Lower leg skin (tissue), 4 donors: ENCODE measurements around the gene ARF6. TPM values are rescaled to one million over a fixed set of nuclear protein-coding genes. Genes with fewer than 3 reads are reported as not detected.
"Not testable (repeated sequence)": the region's sequence is repeated elsewhere in the genome, so short reads cannot be mapped to it uniquely, and the experiment has no call there.

Experiments
- DNase-seq, 2 donors: peaks; one replicate each; pipeline ENCODE4 v3.0.0-alpha.2; 2019; ENCODE audit warnings: low spot score in 2 of 2
- H3K4me3 ChIP-seq: fragments of 200-600 bp; sonication (generic); 2 replicates; pipeline ENCODE4 v1.5.1; 2017; ENCODE audit warnings: mild to moderate bottlenecking, low read depth; ENCODE audit not compliant: poor library complexity, severe bottlenecking
- CTCF ChIP-seq, 3 donors: fragments of 450-650 bp; IDR thresholded peaks; one replicate each; pipeline ENCODE4 v1.5.1; 2016; ENCODE audit warnings: antibody characterized with exemption in 3 of 3, mild to moderate bottlenecking in 3 of 3, moderate library complexity in 2 of 3
- POLR2A ChIP-seq, 2 donors: fragments of 450-650 bp; IDR thresholded peaks; one replicate each; pipeline ENCODE4 v1.6.1; 2016 to 2017; ENCODE audit warnings: antibody characterized with exemption in 2 of 2, mild to moderate bottlenecking in 1 of 2, moderate library complexity in 1 of 2
- WGBS, 2 donors: methylation state at CpG; one replicate each; pipeline ENCODE4 v1.1.5; 2018; 5-methylcytosine and 5-hydroxymethylcytosine counted together
- intact Hi-C: fragments of 100-400 bp; cut with DNase I; formaldehyde crosslinking; loops from one replicate; pipeline ENCODE4 v1.15.0; 2023; ENCODE audit warnings: low total_unique reads
- total RNA-seq, 4 donors: library from RNA; depleted of rRNA; stranded (reverse); fragments of >200 nt; gene quantifications; one replicate each; pipeline ENCODE4 v1.1.0, GENCODE V29; 2016

Gene ARF6
- total RNA-seq, 4 donors from 2014 or later: 102 to 128 (median 121) TPM

GRCh38 chr14:49870908-49871307 is 22.0 kb upstream of the ARF6 start:
- WGBS, 2 donors: 88 to 97% methylated on average over 6 of the region's 6 CpGs
- DNase-seq: no peak
- H3K4me3 ChIP-seq: no peak overlapping the region
- intact Hi-C loops: no loop called here
- TF ChIP-seq CTCF (IDR thresholded peaks at IDR 0.05) (no peak), POLR2A (IDR thresholded peaks at IDR 0.05) (no peak)

DNA sequence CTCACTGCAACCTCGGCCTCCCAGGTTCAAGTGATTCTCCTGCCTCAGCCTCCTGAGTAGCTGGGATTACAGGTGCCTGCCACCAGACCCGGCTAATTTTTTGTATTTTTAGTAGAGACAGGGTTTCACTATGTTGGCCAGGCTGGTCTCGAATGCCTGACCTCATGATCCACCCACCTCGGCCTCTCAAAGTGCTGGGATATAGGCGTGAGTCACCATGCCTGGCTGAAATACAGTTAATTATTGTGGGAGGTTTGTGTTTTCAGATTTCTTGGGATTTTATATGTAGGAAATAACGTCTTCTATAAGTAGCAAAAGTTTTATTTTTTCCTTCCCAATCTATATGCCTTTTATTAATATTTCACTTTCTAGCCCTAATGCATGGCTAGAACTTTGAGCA is 19.3 kb upstream of the ARF6 start:
- DNase-seq, intact Hi-C loops, H3K4me3 ChIP-seq: not testable (repeated sequence)
- 71 to 79% methylated on average over 6 of the region's 6 CpGs for WGBS, 2 donors

- H3K4me3 ChIP-seq: no peak overlapping the region
- DNase-seq: no peak
- TF ChIP-seq POLR2A (IDR thresholded peaks at IDR 0.05): no peak
- no peak for TF ChIP-seq CTCF (IDR thresholded peaks at IDR 0.05)
- intact Hi-C loops: no loop called here
- WGBS, 2 donors: 83 to 85% methylated on average over 12 of the region's 12 CpGs
Measured at GRCh38 chr14:49875640-49876198, 17.2 kb upstream of the ARF6 start.

- WGBS, 2 donors: 55 to 57% methylated on average over 4 of the region's 4 CpGs
- DNase-seq: no peak
- TF ChIP-seq POLR2A (IDR thresholded peaks at IDR 0.05) (no peak), CTCF (IDR thresholded peaks at IDR 0.05) (no peak)
- intact Hi-C loops: no loop called here
- H3K4me3 ChIP-seq: no peak overlapping the region
Measured at GRCh38 chr14:49876563-49877127, 16.2 kb upstream of the ARF6 start.

DNA sequence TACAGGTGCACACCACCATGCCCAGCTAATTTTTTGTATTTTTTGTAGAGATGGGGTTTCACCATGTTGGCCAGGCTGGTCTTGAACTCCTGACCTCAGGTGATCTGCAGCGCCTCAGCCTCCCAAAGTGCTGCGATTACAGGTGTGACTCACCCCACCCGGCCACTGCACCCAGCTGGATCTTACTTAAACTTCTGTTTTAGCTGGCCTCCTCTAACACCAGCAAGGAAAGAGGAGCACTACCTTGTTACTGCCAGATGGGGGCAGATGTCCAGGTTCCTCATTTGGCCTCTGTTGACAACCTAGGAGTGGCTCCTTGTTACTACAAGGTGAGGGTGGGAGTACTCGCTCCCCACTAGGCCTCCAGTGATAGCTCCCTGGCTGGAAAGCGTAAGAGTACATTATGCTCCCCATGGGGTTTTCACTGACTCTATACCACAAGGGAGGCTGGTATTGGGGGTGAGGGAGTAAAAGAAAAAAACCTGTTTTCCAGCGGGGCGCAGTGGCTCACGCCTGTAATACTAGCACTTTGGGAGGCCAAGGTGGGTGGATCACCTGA is 13.2 kb upstream of the ARF6 start:
- no peak for DNase-seq

More for the DNA sequence above, 13.2 kb upstream of the ARF6 start:
- H3K4me3 ChIP-seq: no peak overlapping the region
- TF ChIP-seq POLR2A (IDR thresholded peaks at IDR 0.05) (no peak), CTCF (IDR thresholded peaks at IDR 0.05) (no peak)
- intact Hi-C loops: no loop called here
- WGBS, 2 donors: 52 to 55% methylated on average over 8 of the region's 8 CpGs
